ENCODE results near the gene HPN. TPM values are rescaled to one million over a fixed set of nuclear protein-coding genes. Genes with fewer than 3 reads are reported as not detected.
A peak's percentile ranks its signal among the peaks of the same experiment; 100 is the strongest.
"Not testable (repeated sequence)": the region's sequence is repeated elsewhere in the genome, so short reads cannot be mapped to it uniquely, and the experiment has no call there.

HPN gene
- total RNA-seq, 4 donors from 2014 or later: 0.26 to 1.7 (median 0.56) TPM; not detected in 1

DNA sequence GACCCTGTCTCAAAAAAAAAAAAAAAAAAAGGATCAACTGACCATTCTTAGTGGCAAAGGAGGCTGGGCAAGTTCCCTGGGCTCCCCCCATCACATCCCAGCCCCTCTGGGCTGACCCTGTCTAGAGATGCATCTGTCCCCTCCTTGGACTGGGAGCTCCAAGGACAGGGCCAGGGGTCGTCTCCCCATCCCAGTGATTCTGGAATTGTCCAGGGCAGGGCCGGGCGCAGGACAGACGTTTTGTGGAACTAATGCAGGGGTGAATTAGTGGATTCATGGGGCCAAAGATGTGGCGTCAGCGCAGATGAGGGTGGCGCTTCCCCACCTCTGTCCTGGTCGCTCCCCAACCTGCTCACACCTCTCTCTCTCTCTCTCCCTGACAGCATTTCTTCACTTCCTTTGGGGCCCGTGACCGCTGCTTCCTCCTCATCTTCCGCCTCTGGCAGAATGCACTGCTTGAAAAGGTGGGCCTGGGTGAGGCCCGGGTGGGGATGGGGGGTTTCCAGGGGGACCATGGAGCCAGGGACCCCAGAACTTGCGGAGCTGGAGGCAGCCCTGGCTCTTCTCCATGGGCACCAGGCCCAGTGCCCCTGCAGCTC is 30.3 kb upstream of the HPN start:
- H3K27ac ChIP-seq: no peak overlapping the region
- WGBS: 77% methylated on average over 9 of the region's 13 CpGs
- no peak for DNase-seq (ENCODE audit: low spot score in 2 of 2)
- no peak overlapping the region for H3K4me3 ChIP-seq
- peaks cover 14% of the 10 kb centered on the region for H3K4me1 ChIP-seq
- peaks cover 58% of the 10 kb centered on the region for H3K36me3 ChIP-seq
- TF ChIP-seq POLR2AphosphoS5 (IDR thresholded peaks at IDR 0.05) (no peak), POLR2A (IDR thresholded peaks at IDR 0.05) (no peak), CTCF (IDR thresholded peaks at IDR 0.05) (no peak), EP300 (IDR thresholded peaks at IDR 0.05) (no peak)
- no peaks in the 10 kb centered on the region for H3K27me3 ChIP-seq
- no peaks in the 10 kb centered on the region for H3K9me3 ChIP-seq

GRCh38 chr19:35011737-35012682 is 29.5 kb upstream of the HPN start:
- WGBS: 80% methylated on average over 7 of the region's 18 CpGs
- peaks cover 14% of the 10 kb centered on the region for H3K4me1 ChIP-seq
- peaks cover 65% of the 10 kb centered on the region for H3K36me3 ChIP-seq
- no peak for DNase-seq (ENCODE audit: low spot score in 2 of 2)
- no peaks in the 10 kb centered on the region for H3K27me3 ChIP-seq
- H3K9me3 ChIP-seq: no peaks in the 10 kb centered on the region
- no peak overlapping the region for H3K27ac ChIP-seq
- H3K4me3 ChIP-seq: no peak overlapping the region
- TF ChIP-seq CTCF (IDR thresholded peaks at IDR 0.05) (no peak), EP300 (IDR thresholded peaks at IDR 0.05) (no peak), POLR2AphosphoS5 (IDR thresholded peaks at IDR 0.05) (no peak), POLR2A (IDR thresholded peaks at IDR 0.05) (no peak)

DNA sequence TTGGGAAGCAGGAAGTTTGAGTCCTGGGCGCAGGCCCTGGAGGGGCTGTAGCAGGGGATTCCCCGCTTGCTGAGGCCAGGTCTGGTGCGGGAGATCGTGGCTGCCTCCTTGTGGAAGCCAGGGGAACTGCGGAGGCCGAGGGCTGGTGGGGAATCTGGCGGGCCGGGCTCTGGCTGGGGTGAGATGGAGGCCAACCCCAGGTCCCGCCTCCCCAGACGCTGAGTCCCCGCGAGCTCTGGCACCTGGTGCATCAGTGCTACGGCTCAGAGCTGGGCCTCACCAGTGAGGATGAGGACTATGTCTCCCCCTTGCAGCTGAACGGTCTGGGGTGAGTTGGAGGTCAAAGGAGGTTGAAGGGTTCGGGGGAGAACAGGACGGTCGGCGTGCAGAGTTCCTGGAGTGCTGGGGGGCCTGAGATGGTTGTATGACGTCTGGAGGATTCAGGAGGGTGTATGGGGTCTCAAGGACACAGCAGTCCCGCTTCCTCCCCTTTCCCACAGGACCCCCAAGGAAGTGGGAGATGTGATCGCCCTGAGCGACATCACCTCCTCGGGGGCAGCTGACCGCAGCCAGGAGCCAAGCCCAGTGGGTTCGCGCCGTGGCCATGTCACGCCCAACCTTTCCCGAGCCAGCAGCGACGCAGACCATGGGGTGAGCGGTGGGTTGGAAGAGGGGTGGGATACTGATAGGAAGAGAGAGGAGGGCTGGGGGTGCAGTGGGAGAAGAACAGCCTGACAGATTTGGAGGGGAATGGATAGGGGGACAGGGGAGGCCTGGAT is 28.3 kb upstream of the HPN start:
- 48% methylated on average over 27 of the region's 32 CpGs for WGBS
- Histone ChIP-seq H3K27me3 (no peaks in the 10 kb centered on the region), H3K36me3 (peaks cover 68% of the 10 kb centered on the region), H3K27ac (no peak overlapping the region), H3K4me1 (peaks cover 14% of the 10 kb centered on the region), H3K9me3 (no peaks in the 10 kb centered on the region), H3K4me3 (no peak overlapping the region)
- TF ChIP-seq EP300 (IDR thresholded peaks at IDR 0.05) (no peak), POLR2AphosphoS5 (IDR thresholded peaks at IDR 0.05) (peak in 1 of 3 donors; percentile 4), CTCF (IDR thresholded peaks at IDR 0.05) (peak; percentile 80 to 96)
- DNase-seq (ENCODE audit: low spot score in 2 of 2): peak; percentile 84 to 91

- Histone ChIP-seq H3K36me3 (peaks cover 75% of the 10 kb centered on the region), H3K27ac (no peak overlapping the region), H3K9me3 (no peaks in the 10 kb centered on the region), H3K4me3 (no peak overlapping the region), H3K4me1 (peaks cover 14% of the 10 kb centered on the region), H3K27me3 (no peaks in the 10 kb centered on the region)
- no peak for DNase-seq (ENCODE audit: low spot score in 2 of 2)
- TF ChIP-seq CTCF (IDR thresholded peaks at IDR 0.05) (no peak), POLR2A (IDR thresholded peaks at IDR 0.05) (no peak), EP300 (IDR thresholded peaks at IDR 0.05) (no peak), POLR2AphosphoS5 (IDR thresholded peaks at IDR 0.05) (no peak)
- WGBS: 79% methylated on average over 22 of the region's 23 CpGs
Observed at GRCh38 chr19:35013820-35014754, 27.4 kb upstream of the HPN start.

DNA sequence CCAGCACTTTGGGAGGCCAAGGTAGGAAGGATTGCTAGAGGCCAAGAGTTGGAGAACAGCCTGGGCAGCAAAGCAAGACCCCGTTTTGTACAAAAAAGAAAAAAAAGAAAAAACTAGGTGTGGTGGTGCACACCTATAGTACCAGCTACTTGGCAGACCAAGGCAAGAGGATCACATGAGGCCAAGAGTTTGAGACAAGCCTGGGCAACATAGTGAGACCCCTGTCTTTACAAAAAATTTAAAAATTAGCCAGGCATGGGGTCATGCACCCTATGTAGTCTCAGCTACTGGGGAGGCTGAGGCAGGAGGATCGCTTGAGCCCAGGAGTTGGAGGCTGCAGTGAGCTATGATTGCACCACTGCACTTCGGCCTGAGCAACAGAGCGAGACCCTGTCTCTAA is 26.7 kb upstream of the HPN start:
- H3K36me3 ChIP-seq: peaks cover 75% of the 10 kb centered on the region
- not testable (repeated sequence) for H3K27ac ChIP-seq, H3K9me3 ChIP-seq

More for the DNA sequence above, 26.7 kb upstream of the HPN start:
- H3K27me3 ChIP-seq; H3K4me3 ChIP-seq; DNase-seq (ENCODE audit: low spot score in 2 of 2): not testable (repeated sequence)
- H3K4me1 ChIP-seq: peaks cover 14% of the 10 kb centered on the region
- WGBS: 91% methylated on average over 4 of the region's 4 CpGs

Data from suprapubic skin (tissue), 4 donors.